A549 (cell line): ENCODE results near the gene DIP2C.

Experiments
- MYC ChIP-seq: IDR thresholded peaks from 2 replicates; pipeline ENCODE4 v1.6.1; 2012; ENCODE audit warnings: mild to moderate bottlenecking, inconsistent platforms, low read length, improper control_type of control experiment, borderline replicate concordance
- POLR2A ChIP-seq: IDR thresholded peaks from 2 replicates; pipeline ENCODE4 v1.6.1; 2012; ENCODE audit warnings: mild to moderate bottlenecking, low read length
- SMC3 ChIP-seq: fragments of >200 bp; sonication (Bioruptor Twin); formaldehyde crosslinking; IDR thresholded peaks from 3 replicates; pipeline ENCODE4 v1.6.1; 2018; ENCODE audit warnings: inconsistent platforms

DNA sequence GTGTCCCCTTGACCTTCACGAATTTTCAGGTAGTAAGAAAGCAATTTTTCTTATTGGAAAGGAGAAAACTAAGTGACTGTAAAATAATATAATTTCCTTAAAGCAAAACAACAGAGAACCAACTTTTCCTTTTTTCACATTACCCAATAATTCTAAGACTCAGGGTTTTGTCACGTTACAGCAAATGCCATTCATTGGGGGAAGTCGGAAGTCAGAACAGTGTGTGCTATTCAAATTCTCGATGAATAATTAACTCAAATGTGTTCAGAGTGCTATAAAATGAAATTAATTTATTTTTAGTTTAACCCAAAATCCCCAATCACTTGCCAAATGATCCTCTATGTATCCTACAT is 40.0 kb downstream of the DIP2C start:
- TF ChIP-seq SMC3 (no peak), POLR2A (no peak), MYC (no peak)
